A549 (cell line): ENCODE results near the gene COPE. TPM values are rescaled to one million over a fixed set of nuclear protein-coding genes. Genes with fewer than 3 reads are reported as not detected.

Experiments
- ATAC-seq, 2 experiments: fragments of 200-7000 bp in 1 of 2; fragments of >200 bp in 1 of 2; cut with Nextera tagmentation in 1 of 2; cut with Tn5 transposase in 1 of 2; 3 replicates each; pipeline versions ENCODE4 v1.8.0 to v1.9.1; 2018 to 2020; ENCODE audit warnings: mild to moderate bottlenecking in 1 of 2, moderate library complexity in 1 of 2
- CTCF ChIA-PET: fragments of 300-600 bp; sonication (Branson Sonifier 250); formaldehyde crosslinking; extraction: SDS; loops from one replicate; lab custom pipeline; 2021; ENCODE audit warnings: antibody characterized with exemption, inconsistent platforms; lab: Yijun Ruan, JAX
- POLR2A ChIA-PET: fragments of 350-600 bp; formaldehyde crosslinking; extraction: SDS; loops from one replicate; lab custom pipeline; 2021; ENCODE audit warnings: antibody characterized with exemption, inconsistent platforms; lab: Yijun Ruan, JAX
- DNase-seq, 2 experiments: peaks; one replicate each; pipeline versions ENCODE4 v3.0.0 to v3.0.0-alpha.2; 2011 to 2016; ENCODE audit warnings: low read depth in 1 of 2, low spot score in 1 of 2
- FAIRE-seq: peaks from 2 replicates; lab custom pipeline; 2011; peaks lifted over from hg19 to GRCh38; lab: Jason Lieb, UNC
- H3K27ac ChIP-seq, 2 experiments: fragments of >200 bp; sonication (Bioruptor Twin); formaldehyde crosslinking; 3 replicates each; pipeline ENCODE4 v1.5.1; 2016 to 2017
- H3K4me1 ChIP-seq: fragments of >200 bp; sonication (Bioruptor Twin); formaldehyde crosslinking; 3 replicates; pipeline ENCODE4 v1.6.1; 2016
- H3K4me2 ChIP-seq: fragments of >200 bp; sonication (Bioruptor Twin); formaldehyde crosslinking; 3 replicates; pipeline ENCODE4 v1.6.1; 2016
- H3K4me3 ChIP-seq: fragments of >200 bp; sonication (Bioruptor Twin); formaldehyde crosslinking; 3 replicates; pipeline ENCODE4 v1.5.1; 2016
- H3K9me3 ChIP-seq: fragments of >200 bp; sonication (Bioruptor Twin); formaldehyde crosslinking; 3 replicates; pipeline ENCODE4 v1.6.1; 2016
- EHF ChIP-seq: fragments of 250-450 bp; sonication (Bioruptor Pico); IDR thresholded peaks from 2 replicates; pipeline ENCODE4 v1.5.0; 2020; ENCODE audit warnings: mild to moderate bottlenecking
- FOSB ChIP-seq: fragments of 250-450 bp; sonication (Bioruptor Pico); IDR thresholded peaks from 2 replicates; pipeline ENCODE4 v1.5.0; 2020; ENCODE audit warnings: mild to moderate bottlenecking, moderate library complexity
- HDAC2 ChIP-seq: fragments of 200-600 bp; sonication (generic); IDR thresholded peaks from 2 replicates; pipeline ENCODE4 v1.6.1; 2016
- JUN ChIP-seq, 2 experiments: fragments of >200 bp; sonication (Bioruptor Twin); formaldehyde crosslinking; IDR thresholded peaks; 2 replicates in 1 of 2; 3 replicates in 1 of 2; pipeline ENCODE4 v1.6.1; 2016 to 2017
- MYC ChIP-seq: IDR thresholded peaks from 2 replicates; pipeline ENCODE4 v1.6.1; 2012; ENCODE audit warnings: mild to moderate bottlenecking, inconsistent platforms, low read length, improper control_type of control experiment, borderline replicate concordance
- NFE2L2 ChIP-seq: fragments of 150-350 bp; conservative IDR thresholded peaks from 2 replicates; pipeline ENCODE4 v1.6.1; 2014; ENCODE audit warnings: low read length
- PHF8 ChIP-seq: fragments of 200-600 bp; sonication (generic); IDR thresholded peaks from 2 replicates; pipeline ENCODE4 v1.6.1; 2016; ENCODE audit warnings: low read depth, mild to moderate bottlenecking, antibody characterized with exemption, moderate library complexity, borderline replicate concordance
- POLR2A ChIP-seq: IDR thresholded peaks from 2 replicates; pipeline ENCODE4 v1.6.1; 2012; ENCODE audit warnings: mild to moderate bottlenecking, low read length
- RARB ChIP-seq: fragments of 250-450 bp; sonication (Bioruptor Pico); IDR thresholded peaks from 2 replicates; pipeline ENCODE4 v1.8.0; 2021; ENCODE audit warnings: mild to moderate bottlenecking, moderate library complexity
- RCOR1 ChIP-seq: fragments of 150-350 bp; IDR thresholded peaks from 2 replicates; pipeline ENCODE4 v1.6.1; 2014; ENCODE audit warnings: antibody characterized with exemption, low read length, low read depth
- RFX5 ChIP-seq: fragments of 450-650 bp; IDR thresholded peaks from 2 replicates; pipeline ENCODE4 v1.7.1; 2014; ENCODE audit warnings: antibody characterized with exemption, mild to moderate bottlenecking, moderate library complexity
- ZSCAN20 ChIP-seq: fragments of 250-450 bp; sonication (Bioruptor Pico); IDR thresholded peaks from 2 replicates; pipeline ENCODE4 v1.8.0; 2022; ENCODE audit warnings: mild to moderate bottlenecking, moderate library complexity
- WGBS: methylation state at CpG from one replicate; pipeline ENCODE4 v1.1.6; 2017; ENCODE audit errors: missing lambda C conversion rate; 5-methylcytosine and 5-hydroxymethylcytosine counted together
- polyA plus RNA-seq, 4 experiments: library from polyadenylated mRNA; depleted of rRNA in 3 of 4; stranded (reverse); fragments of >200 nt; fragmentation: RNase III in 1 of 4; extraction: RNeasy Plus Mini Kit Qiagen cat#74134 plus additional on column Dnase treatment in 1 of 4; gene quantifications; 2 replicates in 3 of 4; 3 replicates in 1 of 4; pipeline ENCODE4 v1.2.3, GENCODE V29; 2011 to 2017
- TF ChIP-seq, protein P1 (sequence below): fragments of 450-650 bp; IDR thresholded peaks from 2 replicates; pipeline ENCODE4 v1.6.1; 2014; ENCODE audit warnings: antibody characterized with exemption
- TF ChIP-seq, protein P2 (sequence below): IDR thresholded peaks from 2 replicates; pipeline ENCODE4 v1.6.1; 2012; ENCODE audit warnings: low read depth, borderline replicate concordance
- TF ChIP-seq, protein P3 (sequence below): fragments of 250-450 bp; sonication (Bioruptor Pico); IDR thresholded peaks from 2 replicates; pipeline ENCODE4 v1.5.0; 2021; ENCODE audit warnings: mild to moderate bottlenecking, moderate library complexity, borderline replicate concordance
- TF ChIP-seq, protein P4 (sequence below): fragments of >200 bp; sonication (Bioruptor Twin); formaldehyde crosslinking; IDR thresholded peaks from 3 replicates; pipeline ENCODE4 v1.5.1; 2016

COPE gene
- polyA plus RNA-seq, 2 of the 4 experiments (the other 2 are of a cell fraction): 94.0 to 114 TPM

DNA sequence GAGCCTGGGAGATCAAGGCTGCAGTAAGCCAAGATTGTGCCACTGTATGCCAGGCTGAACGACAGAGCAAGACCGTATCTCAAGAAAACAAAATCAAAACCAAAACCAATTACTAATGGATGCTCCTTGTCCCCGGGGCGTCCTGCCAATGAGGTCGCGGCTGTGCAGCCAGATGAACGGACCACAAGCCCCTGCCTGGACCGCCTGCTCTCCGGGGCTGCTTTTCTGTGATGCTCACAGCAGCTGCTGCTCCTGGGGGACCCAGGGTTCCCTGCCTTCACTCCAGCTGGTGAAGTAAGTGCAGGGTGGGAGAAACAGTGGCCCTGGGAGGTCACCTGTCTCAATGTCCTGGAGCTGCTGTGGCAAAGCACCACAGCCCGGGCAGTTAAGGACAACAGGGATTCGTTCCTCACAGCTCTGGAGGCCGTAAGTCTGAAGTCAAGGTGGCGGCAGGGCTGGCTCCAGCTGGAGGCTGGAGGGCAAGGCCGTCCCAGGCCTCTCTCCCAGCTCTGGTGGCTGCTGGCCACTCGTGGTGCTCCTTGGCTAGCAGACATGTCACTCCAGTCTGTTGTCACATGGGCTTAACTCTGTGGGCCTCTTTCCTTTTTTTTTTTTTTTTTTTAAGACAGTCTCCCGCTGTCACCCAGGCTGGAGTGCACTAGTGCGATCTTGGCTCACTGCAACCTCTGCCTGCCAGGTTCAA, 10.1 kb downstream of the COPE start:
- ChIA-PET CTCF (interaction anchor here (0.7 to 2.8 kb wide), 4 partner anchors 10 to 78 kb away, joined by 3 to 9 read pairs (median 3); partner anchors contain the start of genes CERS1 and COPE), POLR2A (interaction anchor here (0.5 kb wide), 1 partner anchor 8 kb away, joined by 3 read pairs; no protein-coding TSS in a partner anchor)
- TF ChIP-seq POLR2A (no peak), NFE2L2 (no peak), HDAC2 (no peak), PHF8 (no peak), RCOR1 (no peak), JUN (IDR thresholded peaks at IDR 0.05) (no peak), FOSB (CRISPR knock-in tag) (no peak)
- TF ChIP-seq, protein P1, sequence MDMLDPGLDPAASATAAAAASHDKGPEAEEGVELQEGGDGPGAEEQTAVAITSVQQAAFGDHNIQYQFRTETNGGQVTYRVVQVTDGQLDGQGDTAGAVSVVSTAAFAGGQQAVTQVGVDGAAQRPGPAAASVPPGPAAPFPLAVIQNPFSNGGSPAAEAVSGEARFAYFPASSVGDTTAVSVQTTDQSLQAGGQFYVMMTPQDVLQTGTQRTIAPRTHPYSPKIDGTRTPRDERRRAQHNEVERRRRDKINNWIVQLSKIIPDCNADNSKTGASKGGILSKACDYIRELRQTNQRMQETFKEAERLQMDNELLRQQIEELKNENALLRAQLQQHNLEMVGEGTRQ: no peak
- TF ChIP-seq, protein P2, sequence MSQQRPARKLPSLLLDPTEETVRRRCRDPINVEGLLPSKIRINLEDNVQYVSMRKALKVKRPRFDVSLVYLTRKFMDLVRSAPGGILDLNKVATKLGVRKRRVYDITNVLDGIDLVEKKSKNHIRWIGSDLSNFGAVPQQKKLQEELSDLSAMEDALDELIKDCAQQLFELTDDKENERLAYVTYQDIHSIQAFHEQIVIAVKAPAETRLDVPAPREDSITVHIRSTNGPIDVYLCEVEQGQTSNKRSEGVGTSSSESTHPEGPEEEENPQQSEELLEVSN: no peak
- TF ChIP-seq, protein P3, sequence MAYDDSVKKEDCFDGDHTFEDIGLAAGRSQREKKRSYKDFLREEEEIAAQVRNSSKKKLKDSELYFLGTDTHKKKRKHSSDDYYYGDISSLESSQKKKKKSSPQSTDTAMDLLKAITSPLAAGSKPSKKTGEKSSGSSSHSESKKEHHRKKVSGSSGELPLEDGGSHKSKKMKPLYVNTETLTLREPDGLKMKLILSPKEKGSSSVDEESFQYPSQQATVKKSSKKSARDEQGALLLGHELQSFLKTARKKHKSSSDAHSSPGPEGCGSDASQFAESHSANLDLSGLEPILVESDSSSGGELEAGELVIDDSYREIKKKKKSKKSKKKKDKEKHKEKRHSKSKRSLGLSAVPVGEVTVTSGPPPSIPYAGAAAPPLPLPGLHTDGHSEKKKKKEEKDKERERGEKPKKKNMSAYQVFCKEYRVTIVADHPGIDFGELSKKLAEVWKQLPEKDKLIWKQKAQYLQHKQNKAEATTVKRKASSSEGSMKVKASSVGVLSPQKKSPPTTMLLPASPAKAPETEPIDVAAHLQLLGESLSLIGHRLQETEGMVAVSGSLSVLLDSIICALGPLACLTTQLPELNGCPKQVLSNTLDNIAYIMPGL (CRISPR knock-in tag): no peak
- H3K9me3 ChIP-seq: no peaks in the 10 kb centered on the region
- no peak for FAIRE-seq
- no peak overlapping the region for H3K4me2 ChIP-seq
- H3K4me3 ChIP-seq: no peak overlapping the region
- DNase-seq: no peak
- no peaks in the 10 kb centered on the region for H3K4me1 ChIP-seq
- ATAC-seq: no peak
- 89% methylated on average over 14 of the region's 17 CpGs for WGBS
- no peak overlapping the region for H3K27ac ChIP-seq

DNA sequence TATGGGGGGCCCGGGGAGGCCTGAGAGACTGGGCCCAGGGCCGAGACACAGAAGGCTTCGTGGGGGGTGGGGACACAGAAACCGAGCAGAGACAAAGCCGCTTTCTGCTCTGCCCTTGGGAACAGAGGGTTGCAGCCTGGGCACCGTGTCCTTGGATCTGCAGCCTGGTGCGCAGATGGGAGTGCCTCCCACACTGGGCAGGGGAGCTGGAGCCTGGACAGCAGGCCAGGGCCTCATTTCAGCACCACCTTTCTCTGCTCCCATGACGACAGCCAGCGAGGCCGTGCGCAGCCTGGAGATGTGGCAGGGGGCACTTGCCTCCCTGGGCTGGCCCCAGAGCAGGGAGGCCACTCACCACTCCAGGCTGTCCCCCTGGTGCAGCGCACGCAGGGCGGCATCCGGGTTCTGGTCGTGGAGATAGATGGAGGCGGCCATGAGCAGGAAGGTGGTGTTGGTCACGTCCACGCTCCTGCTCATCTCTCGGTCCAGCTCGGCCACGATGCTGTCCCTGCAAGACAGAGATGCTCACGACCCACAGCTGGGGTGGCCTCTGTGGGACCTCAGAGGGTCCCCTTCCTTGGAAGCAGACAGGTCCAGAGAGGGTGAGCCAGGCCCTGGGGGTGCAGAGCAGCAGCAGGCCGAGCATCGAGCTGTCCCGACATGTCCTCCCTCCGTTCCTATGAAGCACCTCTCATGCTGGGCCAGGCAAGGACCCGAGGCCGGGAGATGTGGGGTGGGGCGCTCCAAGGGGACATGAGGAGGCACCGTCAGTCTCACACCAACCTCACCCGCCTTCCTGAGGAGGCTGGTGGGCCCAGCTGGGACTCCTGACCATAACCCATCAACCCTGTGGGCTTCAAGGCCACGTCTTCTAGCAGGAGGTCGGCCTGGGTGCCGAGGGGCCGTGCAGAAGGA, 12.3 kb downstream of the COPE start:
- ChIA-PET CTCF (interaction anchor here (0.9 to 1.9 kb wide), 3 partner anchors 12 to 14 kb away, joined by 3 to 13 read pairs (median 4); partner anchors contain the start of gene CERS1), POLR2A (no interaction called here)
- Histone ChIP-seq H3K27ac (no peak overlapping the region), H3K4me2 (no peak overlapping the region), H3K4me3 (no peak overlapping the region), H3K4me1 (no peaks in the 10 kb centered on the region), H3K9me3 (no peaks in the 10 kb centered on the region)
- WGBS: 92% methylated on average over 14 of the region's 36 CpGs
- no peak for ATAC-seq
- FAIRE-seq: no peak
- TF ChIP-seq EHF (CRISPR knock-in tag): no peak
- no peak for TF ChIP-seq ZSCAN20 (CRISPR knock-in tag)
- TF ChIP-seq, protein P4, sequence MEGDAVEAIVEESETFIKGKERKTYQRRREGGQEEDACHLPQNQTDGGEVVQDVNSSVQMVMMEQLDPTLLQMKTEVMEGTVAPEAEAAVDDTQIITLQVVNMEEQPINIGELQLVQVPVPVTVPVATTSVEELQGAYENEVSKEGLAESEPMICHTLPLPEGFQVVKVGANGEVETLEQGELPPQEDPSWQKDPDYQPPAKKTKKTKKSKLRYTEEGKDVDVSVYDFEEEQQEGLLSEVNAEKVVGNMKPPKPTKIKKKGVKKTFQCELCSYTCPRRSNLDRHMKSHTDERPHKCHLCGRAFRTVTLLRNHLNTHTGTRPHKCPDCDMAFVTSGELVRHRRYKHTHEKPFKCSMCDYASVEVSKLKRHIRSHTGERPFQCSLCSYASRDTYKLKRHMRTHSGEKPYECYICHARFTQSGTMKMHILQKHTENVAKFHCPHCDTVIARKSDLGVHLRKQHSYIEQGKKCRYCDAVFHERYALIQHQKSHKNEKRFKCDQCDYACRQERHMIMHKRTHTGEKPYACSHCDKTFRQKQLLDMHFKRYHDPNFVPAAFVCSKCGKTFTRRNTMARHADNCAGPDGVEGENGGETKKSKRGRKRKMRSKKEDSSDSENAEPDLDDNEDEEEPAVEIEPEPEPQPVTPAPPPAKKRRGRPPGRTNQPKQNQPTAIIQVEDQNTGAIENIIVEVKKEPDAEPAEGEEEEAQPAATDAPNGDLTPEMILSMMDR: no peak
- DNase-seq: no peak

DNA sequence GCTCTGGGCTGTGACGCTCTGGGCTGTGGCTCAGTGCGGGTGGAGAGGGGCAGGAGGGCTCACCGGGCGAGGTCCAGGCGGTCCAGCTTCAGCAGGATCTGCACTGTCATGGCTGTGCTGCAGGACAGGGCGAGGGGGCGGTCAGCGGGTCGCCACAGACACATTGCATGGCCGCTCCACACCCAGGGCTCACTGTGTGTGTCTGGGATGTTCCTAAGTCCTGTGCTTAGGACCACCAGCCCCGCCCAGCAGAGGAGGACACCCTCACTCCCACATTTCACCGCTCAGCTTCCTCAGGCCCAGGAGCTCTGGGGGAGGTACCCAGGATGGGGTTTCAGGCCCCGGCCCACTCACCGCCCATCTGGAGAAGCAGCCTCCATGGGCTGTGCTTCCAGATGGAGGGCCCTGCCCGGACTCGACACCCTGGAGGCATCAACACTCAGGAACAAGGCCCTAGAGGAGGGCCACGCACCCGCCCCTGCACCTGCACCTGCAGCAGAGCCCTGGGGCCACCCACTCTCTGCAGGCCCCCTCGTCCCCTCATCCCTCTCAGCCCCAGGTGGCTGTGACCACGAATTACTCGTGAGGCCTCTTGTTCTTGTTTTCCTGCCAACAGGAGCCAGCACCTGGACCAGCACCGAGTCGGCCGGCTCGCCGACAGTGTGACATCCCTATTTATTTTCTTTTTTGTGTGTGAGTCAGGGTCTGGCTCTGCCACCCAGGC, 13.5 kb downstream of the COPE start:
- no peaks in the 10 kb centered on the region for H3K9me3 ChIP-seq
- no peaks in the 10 kb centered on the region for H3K4me1 ChIP-seq
- ChIA-PET POLR2A (no interaction called here), CTCF (interaction anchor here (1.2 to 1.3 kb wide), 2 partner anchors 11 to 13 kb away, joined by 3 to 4 read pairs; no protein-coding TSS in a partner anchor)
- no peak overlapping the region for H3K4me3 ChIP-seq
- no peak overlapping the region for H3K27ac ChIP-seq
- H3K4me2 ChIP-seq: no peak overlapping the region
- 97% methylated on average over 15 of the region's 26 CpGs for WGBS
- no peak for FAIRE-seq
- no peak; a peak in 1 of 6 replicates for ATAC-seq
- no peak for TF ChIP-seq POLR2A
- no peak for TF ChIP-seq MYC
- TF ChIP-seq RFX5: no peak
- TF ChIP-seq RARB (CRISPR knock-in tag): no peak
- no peak for DNase-seq
